AG20443 (cell line): Measurements from ENCODE around the gene ZBTB7C.

Source experiments
- DNase-seq: peaks from one replicate; pipeline ENCODE4 v3.0.0; 2012; ENCODE audit warnings: low spot score, mixed read lengths

Gene ZBTB7C

DNA sequence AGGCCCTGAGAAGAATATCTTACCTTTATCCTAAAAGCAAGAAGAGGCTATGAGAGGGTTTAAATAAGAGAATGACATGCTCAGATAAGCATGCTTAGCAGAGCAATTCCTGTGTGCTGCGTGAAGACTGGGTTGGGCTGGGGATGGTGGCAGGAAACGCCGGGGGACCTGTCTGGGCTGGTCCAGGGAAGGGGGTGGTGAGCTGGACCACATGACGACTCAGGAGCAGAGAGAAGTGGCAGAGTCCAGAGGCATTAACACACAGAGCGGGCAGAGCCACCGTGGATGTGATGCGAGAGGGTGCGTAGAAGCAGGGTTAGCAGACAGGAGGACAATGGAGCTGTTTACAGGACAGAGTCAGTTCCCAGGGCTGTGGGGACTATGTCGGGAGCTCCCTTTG is 84.5 kb downstream of the ZBTB7C start:
- DNase-seq = no peak

DNA sequence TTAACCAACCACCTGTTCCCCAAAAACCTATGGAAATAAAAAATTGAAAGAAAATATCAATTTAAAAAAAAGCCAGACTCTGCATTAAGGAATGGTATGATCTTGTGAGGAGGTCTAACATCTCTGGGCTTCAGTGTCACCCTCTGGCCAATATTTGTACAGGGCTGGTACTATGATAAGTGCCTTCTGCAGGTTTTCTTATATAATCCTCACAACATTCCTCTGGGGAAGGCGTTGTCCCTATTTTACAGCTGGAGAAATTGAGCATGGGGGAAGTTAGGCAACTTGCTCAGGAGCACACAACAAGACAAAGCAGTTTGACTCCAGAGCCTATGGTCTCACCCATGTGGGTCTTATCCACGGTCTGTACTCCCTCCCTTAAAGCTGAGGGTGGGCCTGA is 86.0 kb downstream of the ZBTB7C start:
- DNase-seq = no peak

DNA sequence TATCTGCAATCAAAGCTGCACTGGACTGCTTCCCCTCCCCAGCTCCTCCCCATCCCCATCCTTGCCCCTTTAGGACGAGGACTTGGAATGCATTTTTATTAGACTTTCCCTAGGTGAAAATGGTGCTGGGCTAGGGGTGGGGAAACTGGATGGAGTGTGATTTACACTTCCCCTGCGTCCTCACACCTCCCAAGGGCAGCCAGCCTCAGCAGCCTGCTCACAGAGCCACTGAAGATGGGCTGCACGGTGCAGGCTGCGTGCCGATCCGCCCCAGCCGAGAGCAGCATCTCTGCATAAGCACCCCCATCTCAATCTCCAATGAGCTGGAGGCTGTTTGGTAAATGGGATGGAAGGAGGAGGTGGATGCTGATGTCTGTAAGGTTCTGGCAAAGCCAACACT is 87.6 kb downstream of the ZBTB7C start:
- no peak for DNase-seq

DNA sequence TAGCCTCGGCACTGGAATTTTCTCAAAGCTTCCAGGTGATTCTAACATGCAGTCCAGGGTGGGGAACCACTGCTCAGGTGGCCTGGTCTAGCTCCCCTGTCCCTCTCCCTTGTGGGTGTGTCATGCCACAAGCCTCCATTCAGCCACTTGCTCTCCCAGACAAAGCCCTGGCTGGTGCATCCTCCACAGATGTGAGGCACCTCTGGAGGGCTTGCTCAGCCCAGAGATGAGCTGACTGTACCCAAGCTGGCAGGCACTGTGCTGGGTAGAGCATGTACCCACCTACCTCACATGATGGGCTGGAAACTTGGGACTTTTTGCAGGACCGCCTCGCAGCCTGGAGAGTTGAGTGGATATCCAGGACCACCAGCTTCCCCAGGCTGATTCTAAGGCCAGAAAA is 88.1 kb downstream of the ZBTB7C start:
- DNase-seq = no peak

DNA sequence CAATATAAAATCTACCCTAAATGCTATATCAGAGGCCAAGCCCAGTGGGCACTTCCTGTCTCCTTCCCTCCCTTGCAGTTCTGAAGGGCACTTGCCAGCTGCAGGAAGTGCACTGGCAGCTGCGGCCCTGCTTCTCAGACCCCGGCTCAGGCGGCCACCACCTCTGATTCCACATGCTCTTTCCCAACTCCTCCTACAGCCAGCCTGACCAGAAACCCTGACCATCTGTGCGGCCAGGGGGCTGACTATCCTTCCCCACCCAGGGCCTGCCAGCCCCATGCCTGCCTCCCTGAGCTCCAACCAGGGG is 88.6 kb downstream of the ZBTB7C start:
- DNase-seq = no peak

DNA sequence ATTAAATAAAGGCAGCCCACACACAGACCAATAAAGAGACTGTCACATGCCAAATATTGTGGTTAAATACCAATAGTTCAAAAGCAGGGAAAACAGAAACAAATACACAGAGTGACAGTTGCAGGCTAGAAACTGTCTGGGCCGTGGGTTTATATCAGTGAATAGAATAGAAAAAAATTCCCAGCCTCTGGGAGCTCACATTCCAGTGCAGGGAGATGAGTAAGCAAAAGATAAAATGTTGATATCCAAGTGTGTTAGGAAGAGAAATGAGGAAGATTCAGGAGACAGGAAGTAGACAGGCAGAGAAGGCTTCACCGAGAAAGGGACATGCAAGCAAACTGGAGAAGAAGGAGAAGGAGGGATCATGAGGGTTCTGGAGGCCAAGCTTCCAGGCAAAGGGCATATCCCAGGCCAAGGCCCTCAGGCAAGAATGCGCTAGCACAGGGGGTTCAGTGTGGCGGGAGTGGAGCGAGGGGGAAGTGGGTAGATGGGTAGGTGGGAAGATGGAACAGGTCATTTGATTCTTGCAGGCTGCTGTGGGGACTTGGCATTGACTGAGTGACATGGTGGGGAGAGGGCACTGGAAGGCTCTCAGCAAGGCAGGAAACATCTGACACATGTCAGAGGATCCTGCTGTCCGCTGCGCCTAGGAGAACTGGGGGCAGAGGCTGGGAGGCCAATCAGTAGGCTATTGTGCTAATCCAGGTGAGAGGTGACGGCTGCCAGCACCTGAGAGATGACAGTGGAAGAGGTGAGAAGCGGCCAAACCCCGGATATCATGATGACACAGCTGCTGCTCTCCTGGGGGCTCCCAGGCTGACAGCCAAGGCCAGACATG is 89.2 kb downstream of the ZBTB7C start:
- peak; percentile 55 for DNase-seq

DNA sequence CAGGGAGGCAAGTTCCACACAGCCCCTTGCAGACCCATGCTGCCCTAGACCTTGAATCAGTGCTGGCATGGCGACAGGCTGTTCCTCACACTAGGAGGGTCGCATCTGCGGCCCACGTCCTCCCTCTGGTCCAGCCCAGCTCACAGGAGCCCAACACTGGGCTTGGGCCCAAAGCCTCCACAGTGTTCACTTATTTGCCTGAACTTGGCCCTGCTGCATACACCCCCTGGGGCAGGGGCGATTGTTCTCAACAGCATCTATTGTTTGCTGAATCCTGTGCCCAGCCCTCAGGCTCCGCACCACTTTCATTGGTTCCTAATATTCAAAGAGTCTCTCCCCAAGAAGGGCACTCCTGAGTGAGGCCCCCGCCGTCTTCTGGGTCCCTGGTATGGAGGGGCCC is 90.7 kb downstream of the ZBTB7C start:
- no peak for DNase-seq

DNA sequence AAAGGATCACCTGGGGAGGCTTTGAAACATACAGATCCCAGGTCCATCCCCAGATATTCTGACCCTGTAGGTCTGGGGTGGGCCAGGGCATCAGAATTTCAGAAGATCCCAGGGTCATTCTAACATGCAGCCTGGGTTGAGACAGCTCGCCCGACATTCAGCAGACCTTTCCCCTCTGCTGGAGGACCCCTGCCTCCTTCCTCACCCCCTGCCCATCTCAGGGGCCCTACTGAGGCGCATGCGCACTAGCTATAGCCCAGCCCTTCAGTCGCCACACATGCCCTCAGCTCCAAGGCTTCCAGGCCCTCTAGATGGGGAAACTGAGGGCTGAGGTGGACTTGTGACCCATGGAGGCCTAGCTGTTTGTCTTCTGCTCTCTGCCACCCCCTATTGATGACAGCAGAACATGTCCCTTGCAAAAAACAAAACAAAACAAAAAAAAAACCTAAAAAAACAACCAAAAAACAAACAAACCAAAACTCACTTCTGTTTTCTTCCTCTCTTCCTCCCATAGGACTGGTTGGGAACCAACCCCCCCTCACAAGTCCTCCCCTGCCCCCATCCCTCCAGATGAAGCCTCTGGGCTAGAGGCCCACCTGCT is 91.3 kb downstream of the ZBTB7C start:
- DNase-seq = no peak

DNA sequence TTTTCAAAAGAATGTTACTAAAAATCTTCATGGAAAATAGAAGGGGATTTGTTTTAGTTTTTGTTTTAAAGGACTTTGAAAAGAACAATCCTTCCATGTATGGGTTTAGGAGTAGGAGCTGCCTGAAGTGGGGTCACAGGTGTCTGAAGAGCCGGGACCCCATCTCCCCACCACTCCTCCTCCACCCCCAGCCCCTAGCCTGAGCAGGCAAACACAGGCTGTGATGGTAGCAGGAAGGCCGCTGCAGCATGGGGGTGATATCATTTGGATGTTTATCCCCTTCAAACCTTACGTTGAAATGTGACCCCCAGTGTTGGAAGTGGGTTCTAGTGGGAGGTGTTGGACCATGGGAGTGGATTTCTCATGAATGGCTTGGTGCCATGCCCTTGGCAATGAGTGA is 93.0 kb downstream of the ZBTB7C start:
- no peak for DNase-seq

DNA sequence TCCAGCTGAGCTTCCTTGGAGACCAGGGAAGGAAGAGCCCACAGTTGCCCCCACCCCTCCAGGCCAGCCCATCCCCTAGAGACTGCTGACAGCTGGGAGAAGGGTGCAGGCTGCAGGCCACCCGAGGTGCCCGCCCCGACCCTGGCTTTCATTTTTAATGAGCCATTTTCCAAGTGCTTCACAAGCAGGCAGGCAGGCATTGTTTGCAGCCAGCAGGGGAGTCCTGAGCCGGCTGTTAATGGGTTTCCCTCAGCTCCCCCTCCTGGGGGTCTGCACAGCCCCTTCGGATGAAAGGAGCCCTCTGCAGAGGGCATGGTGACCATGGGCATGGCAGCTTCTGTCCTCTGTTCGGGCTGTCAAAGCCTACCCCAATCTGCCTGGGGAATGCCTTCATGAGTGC is 94.5 kb downstream of the ZBTB7C start:
- no peak for DNase-seq

DNA sequence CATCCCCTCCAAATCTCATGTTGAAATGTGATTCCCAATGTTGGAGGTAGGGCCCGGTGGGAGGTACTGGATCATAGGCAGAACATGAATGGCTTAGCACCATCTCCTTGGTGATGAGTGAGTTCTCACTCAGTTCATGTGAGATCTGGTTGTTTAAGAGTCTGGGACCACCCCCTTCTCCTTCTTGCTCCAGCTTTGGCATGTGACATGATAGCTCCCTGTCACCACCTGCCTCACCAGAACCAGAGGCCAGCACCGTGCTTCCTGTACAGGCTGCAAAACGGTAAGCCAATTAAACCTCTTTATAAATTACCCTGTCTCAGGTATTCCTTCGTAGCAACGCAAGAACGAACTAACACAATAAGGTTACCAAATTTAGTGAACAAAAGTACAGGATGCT is 95.4 kb downstream of the ZBTB7C start:
- DNase-seq = no peak

DNA sequence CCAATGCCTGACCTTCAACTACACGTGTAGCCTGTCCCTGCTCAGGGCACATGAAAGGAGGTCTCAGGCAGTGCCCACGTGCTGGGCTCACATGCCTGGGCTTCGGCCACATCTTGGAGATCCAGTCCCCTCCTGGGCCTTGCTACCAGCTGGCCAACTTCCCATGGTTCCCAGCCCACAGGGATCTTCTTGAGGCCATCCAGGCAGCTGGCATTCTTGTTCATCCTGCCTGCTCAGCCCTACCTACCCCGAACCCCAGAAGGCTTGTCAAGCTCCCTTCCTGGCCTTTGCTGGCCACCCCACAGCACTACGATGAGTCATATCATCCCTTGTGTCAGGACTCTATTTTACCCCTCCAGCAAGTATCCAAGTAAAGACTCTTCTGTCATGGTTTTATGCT is 97.1 kb downstream of the ZBTB7C start:
- no peak for DNase-seq

DNA sequence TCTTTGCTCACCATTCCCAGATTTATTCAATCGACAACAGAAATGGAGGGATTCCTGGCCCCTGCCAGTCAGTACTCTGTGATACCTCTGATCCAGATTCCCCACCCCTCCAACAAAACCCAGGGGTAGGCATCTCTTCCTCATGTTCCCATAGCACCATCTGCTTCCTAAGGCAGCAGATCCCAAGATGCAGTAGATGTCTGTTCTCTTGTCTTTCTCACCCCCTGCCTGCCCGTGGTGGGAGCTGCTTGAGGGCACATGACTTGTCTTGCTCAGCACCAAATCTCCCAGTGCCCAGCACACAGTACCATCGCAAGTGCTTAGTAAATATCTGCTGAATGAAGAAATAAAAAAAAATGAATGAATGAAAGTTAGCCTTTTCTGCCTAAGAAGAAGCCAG is 98.2 kb downstream of the ZBTB7C start:
- no peak for DNase-seq

DNA sequence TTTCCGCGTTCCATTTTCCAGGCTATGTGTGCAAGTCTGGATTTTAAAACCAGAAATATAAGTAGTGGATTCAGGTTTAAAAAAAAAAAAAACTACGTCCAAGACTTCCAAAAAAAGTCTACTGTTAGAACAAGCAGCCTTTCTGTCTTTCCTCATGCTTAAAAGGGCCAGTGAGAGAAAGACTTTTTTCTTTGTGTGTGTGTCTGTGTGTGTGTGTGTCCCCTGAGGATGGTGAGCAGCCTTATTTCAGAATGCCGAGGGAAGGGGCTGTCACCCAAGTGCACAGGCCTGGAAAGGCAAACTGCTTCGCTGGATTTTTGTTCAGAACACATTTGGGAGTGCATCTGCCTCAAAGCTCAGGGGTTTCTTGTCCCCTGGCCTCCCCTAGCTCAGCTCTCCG is 98.8 kb downstream of the ZBTB7C start:
- DNase-seq = no peak

DNA sequence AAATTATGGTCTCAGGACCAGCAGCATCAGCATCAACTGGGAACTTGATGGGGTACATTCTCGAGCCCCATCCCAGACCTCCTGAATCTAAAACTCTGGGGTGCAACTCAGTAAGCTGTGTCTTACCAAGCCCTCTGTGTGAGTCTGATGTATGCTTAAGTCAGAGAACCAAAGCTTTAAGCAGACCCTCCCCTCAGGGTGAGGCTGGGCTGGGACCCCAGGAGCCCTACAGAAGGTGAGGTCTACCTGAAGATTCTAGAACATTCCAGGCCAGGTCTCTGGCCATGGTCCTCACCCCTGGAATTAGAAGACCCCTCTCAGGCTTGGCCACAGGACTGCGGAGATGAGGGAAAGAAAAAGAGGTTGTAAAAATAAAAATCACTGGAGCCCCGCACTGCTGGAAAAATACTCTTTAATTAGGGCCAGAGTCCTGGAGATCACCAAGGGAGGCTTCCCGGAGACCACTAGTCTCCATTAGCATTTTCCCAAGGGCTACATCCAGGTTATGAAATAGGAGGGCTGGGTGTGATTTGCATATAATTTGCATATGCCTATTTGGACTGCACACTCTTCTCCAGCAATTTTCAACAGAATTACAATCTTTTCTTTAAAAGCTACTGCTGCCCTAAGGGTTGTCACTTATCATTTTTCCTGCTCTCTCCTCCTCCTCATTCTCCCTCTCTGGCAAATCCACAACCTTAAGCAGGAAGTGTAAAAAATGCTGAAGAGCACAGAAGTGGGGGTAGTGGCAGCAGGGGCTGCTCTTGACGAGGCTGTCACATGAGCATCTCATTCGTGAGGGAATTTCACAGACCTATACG is 100.2 kb downstream of the ZBTB7C start:
- DNase-seq = no peak

DNA sequence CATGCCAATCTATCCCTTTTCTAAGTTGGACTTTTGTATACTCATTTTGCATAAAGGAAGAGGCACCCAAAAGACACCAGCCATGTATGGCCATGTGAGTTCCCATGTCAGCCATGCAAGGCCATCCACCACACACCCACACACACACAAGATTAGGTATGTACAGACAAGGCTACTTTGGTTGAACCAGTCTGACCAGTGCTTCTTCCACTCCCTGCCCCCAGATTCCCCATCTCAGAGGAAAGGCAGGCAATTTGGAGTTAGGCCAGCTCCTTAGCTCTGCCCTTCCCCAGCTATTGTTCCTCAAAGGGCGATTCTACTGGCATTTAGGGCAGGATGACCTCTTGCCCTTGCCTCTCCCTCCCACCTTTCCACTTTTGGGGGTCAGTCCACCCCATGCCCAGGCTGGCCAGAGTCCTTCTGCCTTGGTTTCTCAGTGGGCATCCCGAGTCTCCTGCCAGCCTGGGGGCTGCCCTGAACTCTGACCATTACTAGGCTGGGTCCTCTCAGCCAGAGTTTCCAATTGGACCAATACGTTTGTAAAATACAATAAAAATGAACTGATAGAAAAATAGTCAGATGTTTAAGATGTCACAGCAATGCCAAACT is 101.1 kb downstream of the ZBTB7C start:
- no peak for DNase-seq

DNA sequence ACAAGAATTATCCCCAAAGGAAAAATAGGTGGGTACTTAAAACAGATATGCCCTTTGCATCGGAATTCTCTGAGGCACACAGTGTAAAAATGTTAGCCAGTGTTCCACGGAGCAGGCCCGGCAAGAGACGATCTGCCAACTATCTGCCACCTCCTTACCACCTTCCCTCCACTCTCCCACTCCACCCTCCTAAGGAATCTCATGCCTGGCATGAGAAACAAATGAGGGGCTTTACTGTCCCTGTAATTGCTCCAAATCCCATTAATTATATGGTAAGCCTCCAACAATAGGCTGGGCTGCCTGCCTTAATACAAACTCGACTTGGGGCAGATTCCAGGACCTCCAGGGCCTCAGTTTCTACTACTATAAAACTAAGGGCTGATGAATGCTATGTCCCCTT is 102.3 kb downstream of the ZBTB7C start:
- no peak for DNase-seq

DNA sequence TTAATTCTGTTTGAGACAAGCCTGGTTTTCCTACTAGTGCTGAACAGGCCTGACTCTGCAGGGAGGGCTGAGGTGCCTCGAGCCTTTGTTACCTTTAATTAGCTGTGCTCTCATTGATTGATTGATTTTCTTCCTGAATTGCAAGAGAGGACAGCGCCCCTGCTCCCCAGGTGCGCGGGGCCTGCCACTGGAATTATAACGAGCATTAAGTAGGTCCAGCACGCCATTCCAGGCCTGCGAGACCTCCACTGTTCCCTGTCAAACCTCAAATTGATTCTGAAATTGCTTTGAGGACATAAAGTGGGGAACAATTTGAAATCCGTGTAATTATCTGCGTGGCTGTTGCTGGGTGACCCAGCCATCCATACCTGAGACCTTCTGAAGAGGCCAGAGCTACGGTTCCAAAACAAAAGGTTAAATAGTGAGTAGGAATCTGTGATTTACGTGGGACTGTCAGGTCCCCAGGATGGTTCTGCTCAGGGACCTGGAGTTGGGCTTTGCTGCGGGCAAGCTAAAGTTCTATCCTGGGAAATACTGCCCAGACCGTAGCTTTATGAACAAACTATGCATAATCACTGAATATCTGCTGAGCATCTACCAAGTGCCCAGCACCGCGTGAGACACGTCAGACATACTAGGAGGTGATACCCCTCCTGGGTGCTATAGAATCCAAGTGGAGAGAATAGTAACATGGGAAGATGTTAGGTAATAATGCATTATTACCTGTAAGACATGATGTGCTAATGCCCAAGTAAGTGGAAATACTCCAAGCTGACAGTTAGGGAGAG is 104.1 kb downstream of the ZBTB7C start:
- DNase-seq = no peak

DNA sequence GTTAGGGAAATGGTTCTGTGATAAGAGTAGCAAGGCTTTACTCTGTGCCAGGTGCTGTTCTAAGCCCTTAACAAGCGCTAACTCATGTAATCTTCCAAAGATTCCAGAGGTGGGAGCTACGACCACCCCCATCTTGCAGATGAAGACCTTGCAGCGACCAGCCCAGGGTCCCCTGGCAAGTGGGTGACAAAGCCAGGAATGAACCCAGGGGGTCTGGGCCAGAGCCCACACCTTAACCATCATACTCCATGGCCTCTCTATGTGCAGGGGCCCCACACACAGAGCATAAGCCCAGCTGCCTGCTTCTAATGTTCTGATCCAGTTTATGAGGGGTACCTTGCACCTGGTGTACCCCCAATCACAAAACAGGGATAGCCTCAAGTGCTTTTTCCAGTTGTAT is 105.3 kb downstream of the ZBTB7C start:
- DNase-seq = no peak

DNA sequence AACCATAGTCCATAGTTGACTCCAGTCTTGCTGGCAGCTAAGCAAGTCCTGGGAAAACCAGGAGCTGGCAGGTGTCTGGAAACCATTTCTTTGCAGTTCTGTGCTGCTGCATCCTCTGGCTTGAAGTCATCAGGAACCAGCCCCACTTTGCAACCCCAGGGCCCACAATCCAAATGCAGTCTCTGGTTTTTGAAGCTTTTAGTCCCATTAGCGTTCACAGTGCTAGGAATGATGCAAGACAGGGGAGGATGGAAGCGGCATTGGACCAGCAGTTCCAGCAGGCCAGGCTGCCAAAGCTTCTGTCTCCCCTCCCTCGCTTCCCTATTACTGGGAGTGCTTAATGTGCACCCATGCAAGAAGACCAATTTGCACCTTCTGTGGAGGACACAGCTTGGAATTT is 106.4 kb downstream of the ZBTB7C start:
- DNase-seq = no peak

DNA sequence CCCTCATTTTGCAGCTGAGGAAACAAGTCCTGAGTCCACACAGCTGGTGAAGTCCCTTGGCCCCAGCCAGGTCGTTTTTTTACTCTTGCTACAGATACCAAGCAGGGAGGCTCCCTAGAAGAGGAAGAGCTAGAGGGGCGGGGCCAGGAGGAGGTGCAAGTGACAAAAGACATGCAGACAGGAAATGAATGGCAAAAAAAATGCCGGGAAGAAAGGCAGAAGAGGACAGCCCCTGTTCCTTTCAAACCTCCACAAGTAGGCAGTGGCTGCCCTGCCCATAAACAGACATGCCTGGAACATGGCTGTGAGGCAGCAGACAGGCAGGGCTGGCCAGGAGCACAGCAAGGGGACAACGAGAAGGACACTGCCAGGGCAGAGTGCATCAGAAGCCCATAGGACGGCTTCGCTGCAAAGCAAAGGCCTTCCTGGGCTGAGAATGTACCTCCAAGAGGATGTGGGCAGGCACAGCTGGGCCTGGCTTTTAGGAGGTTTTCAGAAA is 108.7 kb downstream of the ZBTB7C start:
- DNase-seq = no peak

DNA sequence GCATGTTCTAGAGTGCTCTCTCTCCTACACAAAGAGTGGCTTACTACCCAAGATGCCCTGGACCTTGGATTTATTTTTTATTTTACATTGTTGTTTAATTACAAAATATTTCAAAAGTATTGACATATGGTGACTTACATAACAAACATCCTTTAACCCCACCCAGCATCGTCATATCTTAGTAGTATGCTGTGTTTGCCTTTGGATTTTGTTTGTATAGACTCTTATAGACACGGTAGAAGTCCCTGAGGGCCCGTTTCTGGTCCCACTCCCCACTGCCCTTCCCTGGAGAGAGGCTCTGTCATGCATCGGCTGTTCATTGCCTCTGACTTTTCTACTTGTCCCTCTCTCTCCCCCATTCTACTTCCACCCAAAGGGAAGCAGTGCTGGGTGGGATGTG is 112.0 kb downstream of the ZBTB7C start:
- DNase-seq = no peak
